Mesodermal cell (in vitro differentiated cells): ENCODE data around the gene TCP1.
A peak's percentile ranks its signal among the peaks of the same experiment; 100 is the strongest.
"Not testable (repeated sequence)": the region's sequence is repeated elsewhere in the genome, so short reads cannot be mapped to it uniquely, and the experiment has no call there.

Experiments used
- H3K27ac ChIP-seq: 2 replicates; pipeline ENCODE4 v1.7.0; 2013; ENCODE audit warnings: mild to moderate bottlenecking, low read depth, low read length, moderate library complexity; ENCODE audit not compliant: severe bottlenecking
- H3K36me3 ChIP-seq: 2 replicates; pipeline ENCODE4 v1.7.1; 2013; ENCODE audit warnings: mild to moderate bottlenecking, low read length, moderate library complexity; ENCODE audit not compliant: control insufficient read depth, insufficient read depth
- H3K4me1 ChIP-seq: one replicate; pipeline ENCODE4 v1.7.1; 2013; ENCODE audit warnings: mild to moderate bottlenecking, low read length; ENCODE audit not compliant: insufficient read depth, control insufficient read depth, poor library complexity, severe bottlenecking
- H3K4me3 ChIP-seq: 2 replicates; pipeline ENCODE4 v1.7.0; 2013; ENCODE audit warnings: low read length, control low read depth, mild to moderate bottlenecking; ENCODE audit not compliant: insufficient read depth, poor library complexity, severe bottlenecking; ENCODE audit errors: extremely low read depth
- H3K9me3 ChIP-seq: 2 replicates; pipeline ENCODE4 v1.7.1; 2013; ENCODE audit warnings: mild to moderate bottlenecking, low read length, moderate library complexity; ENCODE audit not compliant: control insufficient read depth
- WGBS, 2 experiments: methylation state at CpG; one replicate each; pipeline ENCODE4 v1.1.5; 2013; ENCODE audit warnings: missing lambda C conversion rate in 2 of 2; ENCODE audit not compliant: insufficient coverage in 2 of 2; 5-methylcytosine and 5-hydroxymethylcytosine counted together

Gene TCP1

DNA sequence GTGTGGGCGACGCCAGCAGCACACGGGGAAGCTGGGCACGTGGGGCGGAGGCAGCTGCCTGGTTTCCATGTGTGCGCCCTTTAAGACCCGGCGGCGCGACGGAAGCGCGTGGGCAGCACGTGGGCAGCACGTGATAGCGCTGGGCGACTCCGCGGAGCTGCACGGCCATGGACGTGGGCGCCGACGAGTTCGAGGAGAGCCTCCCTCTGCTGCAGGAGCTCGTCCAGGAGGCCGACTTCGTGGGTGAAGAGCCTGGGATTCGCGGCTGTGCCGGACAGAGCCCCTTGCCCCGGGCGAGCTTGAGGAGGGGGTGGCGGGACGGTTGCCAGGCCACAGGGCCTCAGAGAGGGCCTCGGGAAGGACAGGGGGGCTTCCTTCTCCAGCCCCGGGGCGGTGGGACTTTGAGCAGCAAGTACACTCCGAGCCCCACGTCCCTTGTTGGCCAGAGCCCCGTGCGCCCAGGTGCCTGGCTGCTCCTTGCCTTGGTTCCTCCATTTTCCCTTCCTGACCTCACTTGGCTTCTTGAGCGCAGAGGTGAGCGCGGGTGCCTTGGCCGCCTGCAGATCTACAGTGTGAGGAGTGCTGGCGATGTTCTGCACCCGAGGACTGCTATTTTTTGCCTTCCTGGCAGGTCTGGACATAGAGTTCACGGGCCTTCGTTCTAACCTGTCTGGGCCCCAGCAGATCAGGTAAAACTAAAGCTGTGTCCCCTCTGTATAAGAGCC lies 10.9 kb upstream of the TCP1 start, which contains the start of gene PNLDC1:
Gene PNLDC1, plus strand, starts transcription at position 136 of the 725 bp plus-strand sequence. Its CDS starts 32 bp downstream, at position 168.
- H3K36me3 ChIP-seq: peaks cover 44% of the 10 kb centered on the region
- WGBS, 2 experiments: 92 to 94% methylated on average over 30 to 48 of the region's 50 CpGs
- H3K4me1 ChIP-seq: no peaks in the 10 kb centered on the region
- no peaks in the 10 kb centered on the region for H3K9me3 ChIP-seq
- no peak within 1 kb of the TSS for H3K27ac ChIP-seq
- no peak within 1 kb of the TSS for H3K4me3 ChIP-seq

DNA sequence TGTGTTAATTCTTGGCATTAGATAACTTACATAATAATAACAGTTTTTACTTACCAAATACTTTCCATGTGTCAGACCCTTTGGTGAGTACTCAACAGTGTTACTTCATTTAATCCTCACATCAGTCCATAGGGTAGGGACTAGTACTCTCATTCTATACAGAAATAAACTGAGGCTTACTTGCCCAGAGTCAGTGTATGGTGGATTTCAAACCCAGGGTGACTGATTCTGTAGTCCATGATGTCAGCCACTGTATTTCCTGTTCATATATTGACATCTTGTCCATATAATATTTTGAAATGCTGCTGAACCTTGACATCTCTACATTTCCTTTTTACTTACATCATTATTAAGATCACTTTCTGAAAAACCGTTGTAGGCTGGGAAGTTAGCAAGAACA lies 8.2 kb upstream of the TCP1 start:
- Histone ChIP-seq H3K27ac (no peak overlapping the region), H3K36me3 (peaks cover 64% of the 10 kb centered on the region), H3K4me3 (no peak overlapping the region), H3K9me3 (no peaks in the 10 kb centered on the region), H3K4me1 (no peaks in the 10 kb centered on the region)
- WGBS, 2 experiments: no CpG with 5 or more reads among the region's 1 CpG

DNA sequence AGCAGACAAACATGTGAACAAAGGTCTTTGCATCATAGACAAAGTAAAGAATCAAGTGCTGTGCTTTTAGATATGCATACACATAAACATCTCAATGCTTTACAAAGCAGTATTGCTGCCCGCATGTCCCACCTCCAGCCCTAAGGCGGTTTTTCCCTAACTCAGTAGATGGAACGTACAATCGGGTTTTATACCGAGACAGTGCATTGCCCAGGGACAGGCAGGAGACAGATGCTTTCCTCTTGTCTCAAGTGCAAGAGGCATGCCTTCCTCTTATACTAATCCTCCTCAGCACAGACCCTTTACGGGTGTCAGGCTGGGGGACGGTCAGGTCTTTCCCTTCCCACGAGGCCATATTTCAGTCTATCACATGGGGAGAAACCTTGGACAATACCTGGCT lies 5.6 kb upstream of the TCP1 start:
- not testable (repeated sequence) for H3K27ac ChIP-seq, H3K4me3 ChIP-seq, H3K4me1 ChIP-seq, H3K9me3 ChIP-seq
- H3K36me3 ChIP-seq: peaks cover 70% of the 10 kb centered on the region
- 94 to 100% methylated on average over 3 to 7 of the region's 8 CpGs for WGBS, 2 experiments

DNA sequence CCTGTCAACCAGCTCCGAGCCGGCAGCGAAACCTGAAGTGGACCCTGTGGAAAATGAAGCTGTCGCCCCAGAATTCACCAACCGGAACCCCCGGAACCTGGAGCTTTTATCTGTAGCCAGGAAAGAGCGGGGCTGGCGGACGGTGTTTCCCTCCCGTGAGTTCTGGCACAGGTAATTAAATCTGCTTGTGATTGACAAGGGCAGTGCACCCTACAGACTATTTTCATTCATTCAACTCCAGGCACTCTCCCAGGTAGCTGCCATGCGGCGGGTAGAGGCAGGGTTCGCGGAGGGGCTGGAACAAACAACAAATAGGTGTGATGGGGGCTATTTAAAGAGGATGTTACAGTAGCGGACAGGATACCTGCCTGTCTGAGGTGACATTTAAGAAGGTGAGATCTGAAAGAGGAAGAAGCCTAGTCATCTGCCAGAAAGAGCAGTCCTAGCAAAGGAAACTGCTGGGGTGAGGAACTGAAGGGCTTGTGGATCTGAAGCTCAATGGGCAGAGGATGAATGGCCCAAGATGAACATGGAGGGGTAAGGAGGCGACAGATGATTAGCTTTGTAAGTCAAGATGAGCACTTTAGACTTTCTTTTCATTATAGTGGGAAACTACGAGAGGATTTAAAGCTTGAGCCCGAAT lies 1.7 kb upstream of the TCP1 start:
- Histone ChIP-seq H3K4me3 (peak overlapping the region; percentile 99), H3K27ac (peak overlapping the region; percentile 96), H3K9me3 (no peaks in the 10 kb centered on the region), H3K36me3 (peaks cover 55% of the 10 kb centered on the region), H3K4me1 (peaks cover 5% of the 10 kb centered on the region)
- WGBS, 2 experiments: 18 to 21% methylated on average over 16 to 17 of the region's 18 CpGs

DNA sequence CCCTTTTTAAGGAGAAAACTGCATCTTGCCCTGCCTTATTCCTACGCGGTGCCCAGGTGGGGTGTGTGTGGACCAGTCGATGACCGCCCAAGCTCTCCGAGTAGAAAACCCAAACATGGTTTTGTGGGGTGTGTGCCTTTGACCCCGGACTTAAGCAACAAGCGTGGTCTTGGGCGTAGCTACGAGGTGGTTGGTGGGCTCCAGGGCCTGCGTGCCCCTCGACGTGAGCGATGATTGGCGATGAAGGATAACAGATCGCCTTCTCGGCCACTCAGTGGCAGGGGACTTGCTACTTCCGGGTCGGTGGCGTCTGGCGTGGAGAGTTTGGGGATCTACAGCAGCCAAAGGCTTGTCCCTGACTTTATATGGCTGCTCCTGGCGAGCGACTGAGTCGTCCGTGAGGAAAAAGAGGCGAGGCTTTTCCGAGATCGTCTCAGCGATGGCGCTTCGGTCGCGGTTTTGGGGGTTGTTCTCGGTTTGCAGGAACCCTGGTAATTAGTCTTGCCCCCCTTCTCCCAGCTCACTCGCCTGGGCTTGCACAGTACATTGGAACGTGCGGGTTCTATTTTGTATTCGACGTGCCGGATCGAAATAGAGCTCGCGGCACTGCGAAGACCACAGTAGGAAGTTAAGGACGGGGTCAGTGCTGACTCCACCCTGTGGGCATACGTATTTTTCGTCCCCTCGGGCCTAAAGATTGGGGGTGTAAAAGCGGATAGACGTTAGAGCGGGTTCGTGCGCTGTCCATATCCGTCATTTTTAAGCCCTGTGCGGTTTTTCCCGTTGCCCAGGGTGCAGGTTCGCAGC lies 950 bp upstream of the TCP1 start, which contains the start of gene MRPL18:
Gene MRPL18, plus strand, starts transcription at position 319 of the 807 bp plus-strand sequence. Its CDS starts 121 bp downstream, at position 440.
- peaks cover 55% of the 10 kb centered on the region for H3K36me3 ChIP-seq
- H3K4me1 ChIP-seq: peaks cover 5% of the 10 kb centered on the region
- peak within 1 kb of the TSS; percentile 96 for H3K27ac ChIP-seq
- H3K4me3 ChIP-seq: peak within 1 kb of the TSS; percentile 99
- WGBS, 2 experiments: 0 to 1% methylated on average over 48 to 56 of the region's 56 CpGs
- H3K9me3 ChIP-seq: no peaks in the 10 kb centered on the region

DNA sequence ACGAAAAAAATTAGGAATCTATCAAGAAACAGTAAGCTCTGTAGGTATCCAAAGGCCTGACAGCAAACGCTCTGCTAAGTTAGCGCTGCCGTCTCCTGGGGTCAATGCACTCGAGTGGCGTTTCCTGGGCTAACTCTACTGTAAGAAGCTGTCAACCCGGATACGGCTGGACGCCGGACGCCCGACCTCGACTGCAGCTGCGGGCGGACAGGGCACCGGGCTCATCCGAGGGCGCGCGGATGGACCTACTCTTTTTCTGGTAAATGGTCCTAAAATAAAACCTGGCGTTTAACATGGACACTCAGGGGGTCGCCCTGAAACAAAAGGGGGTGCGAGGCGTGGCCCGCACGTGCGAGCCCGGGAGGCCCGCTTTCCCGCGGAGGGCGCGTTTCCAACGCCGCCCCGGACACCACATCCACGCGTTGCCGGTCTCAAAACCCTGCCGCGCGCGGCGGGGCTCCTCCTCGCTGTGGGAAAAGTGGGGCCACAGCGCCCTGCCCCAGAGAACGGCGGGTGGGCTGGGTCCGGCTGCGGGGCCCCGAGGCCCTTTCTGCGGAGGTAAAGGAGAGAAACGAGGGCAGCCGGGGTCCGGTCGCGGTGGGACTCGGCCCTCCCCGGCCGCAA lies 537 bp downstream of the TCP1 start:
- H3K4me1 ChIP-seq: peaks cover 5% of the 10 kb centered on the region
- H3K4me3 ChIP-seq: peak overlapping the region; percentile 99
- WGBS, 2 experiments: 0 to 1% methylated on average over 47 to 59 of the region's 60 CpGs
- peak overlapping the region; percentile 82 for H3K27ac ChIP-seq
- no peaks in the 10 kb centered on the region for H3K9me3 ChIP-seq
- H3K36me3 ChIP-seq: peaks cover 62% of the 10 kb centered on the region

DNA sequence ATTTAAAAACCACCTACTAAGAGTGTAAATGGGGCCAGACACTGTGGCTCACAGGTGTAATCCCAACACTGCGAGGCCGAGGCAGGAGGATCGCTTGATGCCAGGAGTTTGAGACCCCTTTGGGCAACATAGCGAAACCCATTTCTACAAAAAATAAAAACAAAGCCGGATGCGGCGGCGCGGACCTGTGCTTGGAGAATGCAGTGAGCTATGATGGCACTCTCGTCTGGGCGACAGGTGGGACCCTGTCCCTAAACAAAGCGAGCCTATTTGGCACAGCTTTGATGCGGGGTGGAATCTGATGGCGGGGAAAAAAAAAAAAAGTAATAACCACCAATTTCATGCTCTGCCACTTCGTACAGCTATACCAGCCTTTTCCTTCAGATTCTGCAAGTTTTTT lies 1.1 kb downstream of the TCP1 start:
- Histone ChIP-seq H3K4me3 (peak overlapping the region; percentile 99), H3K4me1 (peaks cover 5% of the 10 kb centered on the region), H3K36me3 (peaks cover 62% of the 10 kb centered on the region), H3K27ac (no peak overlapping the region), H3K9me3 (no peaks in the 10 kb centered on the region)
- 6 to 26% methylated on average over 6 to 9 of the region's 15 CpGs for WGBS, 2 experiments

DNA sequence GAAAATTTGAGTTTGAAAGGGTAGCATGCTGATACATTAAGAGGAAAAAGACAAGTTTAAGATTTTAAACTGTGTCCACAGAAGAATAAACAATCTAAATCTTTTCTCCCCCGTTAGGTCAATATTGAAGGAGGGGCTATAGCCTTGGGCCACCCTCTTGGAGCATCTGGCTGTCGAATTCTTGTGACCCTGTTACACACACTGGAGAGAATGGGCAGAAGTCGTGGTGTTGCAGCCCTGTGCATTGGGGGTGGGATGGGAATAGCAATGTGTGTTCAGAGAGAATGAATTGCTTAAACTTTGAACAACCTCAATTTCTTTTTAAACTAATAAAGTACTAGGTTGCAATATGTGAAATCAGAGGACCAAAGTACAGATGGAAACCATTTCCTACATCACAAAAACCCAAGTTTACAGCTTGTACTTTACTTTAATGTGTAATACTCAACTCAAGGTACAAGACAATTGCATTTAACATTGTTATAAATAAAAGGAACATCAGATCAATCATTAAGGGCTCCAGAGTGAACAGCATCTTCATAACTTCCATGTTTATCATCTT lies 10.8 kb downstream of the TCP1 start:
- Histone ChIP-seq H3K27ac (no peak overlapping the region), H3K9me3 (no peaks in the 10 kb centered on the region), H3K36me3 (peaks cover 90% of the 10 kb centered on the region), H3K4me1 (no peaks in the 10 kb centered on the region), H3K4me3 (no peak overlapping the region)
- 89 to 100% methylated on average over 1 of the region's 3 CpGs for WGBS, 2 experiments

DNA sequence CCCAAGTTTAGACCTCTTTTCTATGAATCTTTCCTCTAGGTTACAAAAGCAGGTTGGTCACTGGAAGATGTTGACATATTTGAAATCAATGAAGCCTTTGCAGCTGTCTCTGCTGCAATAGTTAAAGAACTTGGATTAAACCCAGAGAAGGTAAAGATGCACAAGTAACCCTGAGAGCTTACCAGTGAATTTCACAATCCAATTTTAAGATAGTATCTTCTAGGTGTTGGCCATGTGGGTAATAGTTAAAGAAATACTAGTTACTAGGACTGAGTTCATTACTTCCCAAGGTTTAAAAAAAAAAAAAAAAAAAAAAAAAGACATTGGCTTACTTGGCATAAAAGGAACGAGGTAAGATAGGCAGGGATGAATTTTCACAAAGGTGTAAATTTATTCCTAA lies 11.3 kb downstream of the TCP1 start:
- H3K36me3 ChIP-seq: peaks cover 88% of the 10 kb centered on the region
- H3K4me1 ChIP-seq: no peaks in the 10 kb centered on the region
- H3K27ac ChIP-seq: no peak overlapping the region
- no peaks in the 10 kb centered on the region for H3K9me3 ChIP-seq
- no CpG with 5 or more reads among the region's 1 CpG for WGBS, 2 experiments
- no peak overlapping the region for H3K4me3 ChIP-seq

DNA sequence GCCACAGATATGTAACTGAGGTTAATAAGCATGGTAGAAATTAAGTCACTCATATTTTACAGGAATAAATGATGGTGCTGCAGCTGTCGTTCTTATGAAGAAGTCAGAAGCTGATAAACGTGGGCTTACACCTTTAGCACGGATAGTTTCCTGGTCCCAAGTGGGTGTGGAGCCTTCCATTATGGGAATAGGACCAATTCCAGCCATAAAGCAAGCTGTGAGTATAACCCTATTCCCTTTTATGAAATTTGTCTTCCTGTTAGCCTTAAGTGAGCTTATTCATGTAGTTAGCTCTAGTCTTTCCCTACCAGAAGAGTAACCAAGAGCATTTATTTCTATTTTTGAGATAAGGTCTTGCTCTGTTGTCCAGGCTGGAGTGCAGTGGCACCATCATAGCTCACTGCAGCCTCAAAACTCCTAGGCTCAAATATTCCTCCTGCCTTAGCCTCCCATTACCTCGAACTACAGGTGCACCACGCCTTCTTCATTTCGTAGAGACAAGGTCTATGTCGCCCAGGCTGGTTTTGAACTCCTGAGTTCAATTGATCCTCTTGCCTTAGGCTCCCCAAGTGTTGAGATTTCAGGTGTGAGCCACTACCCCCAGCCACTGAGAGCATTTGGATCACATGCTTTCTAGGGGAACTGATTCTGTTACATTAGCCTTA lies 12.0 kb downstream of the TCP1 start:
- H3K4me3 ChIP-seq: no peak overlapping the region
- peaks cover 89% of the 10 kb centered on the region for H3K36me3 ChIP-seq
- H3K27ac ChIP-seq: no peak overlapping the region
- no peaks in the 10 kb centered on the region for H3K4me1 ChIP-seq
- WGBS, 2 experiments: 94 to 96% methylated on average over 7 of the region's 7 CpGs
- no peaks in the 10 kb centered on the region for H3K9me3 ChIP-seq
